ENCODE measurements around the gene L3MBTL4. TPM values are rescaled to one million over a fixed set of nuclear protein-coding genes. Genes with fewer than 3 reads are reported as not detected.

Gene L3MBTL4
- total and polyA plus RNA-seq, 9 of the 15 experiments (the other 6 are each of a cell fraction or from before 2014, with no cell fraction given) = not detected

- TF ChIP-seq MXD1 (CRISPR knock-in tag; IDR thresholded peaks at IDR 0.05; ENCODE audit: borderline replicate concordance, poor library complexity, severe bottlenecking) = no peak
- TF ChIP-seq PURB (CRISPR knock-in tag; IDR thresholded peaks at IDR 0.05; ENCODE audit: low read depth) = no peak
- TF ChIP-seq TBP (optimal IDR thresholded peaks at IDR 0.05; ENCODE audit: low read depth, low read length) = no peak
- no peak for TF ChIP-seq ZFP1 (CRISPR knock-in tag; IDR thresholded peaks at IDR 0.05)
- no peak for TF ChIP-seq NFIC (IDR thresholded peaks at IDR 0.05)
- no peak for TF ChIP-seq ZNF41 (CRISPR knock-in tag; conservative IDR thresholded peaks at IDR 0.05)
- TF ChIP-seq SRSF7 (optimal IDR thresholded peaks at IDR 0.05; ENCODE audit: low read depth, low read length) = no peak
- TF ChIP-seq RCOR1 (IDR thresholded peaks at IDR 0.05; ENCODE audit: borderline replicate concordance in 1 of 2, low read depth in 2 of 2, low read length in 2 of 2) = no peak
- no peaks in the 10 kb centered on the region for H3K27me3 ChIP-seq (ENCODE audit: control insufficient read depth in 2 of 2, insufficient read depth in 2 of 2, low read length in 2 of 2)
- no peak overlapping the region for H3K4me3 ChIP-seq
- H3K4me2 ChIP-seq (ENCODE audit: insufficient read depth, low read length) = no peak overlapping the region
- H4K20me1 ChIP-seq (replicated peaks; ENCODE audit: control insufficient read depth, insufficient read depth, low read length) = no peaks in the 10 kb centered on the region
- no peaks in the 10 kb centered on the region for H3K9me1 ChIP-seq (ENCODE audit: control insufficient read depth, insufficient read depth, low read length)
- H3K79me2 ChIP-seq (ENCODE audit: control insufficient read depth, insufficient read depth, low read length) = no peaks in the 10 kb centered on the region
- H3K9me3 ChIP-seq (replicated peaks; ENCODE audit: control insufficient read depth, insufficient read depth, low read depth, low read length) = peaks cover 2% of the 10 kb centered on the region; the same call in 1 of the 2 replicates
- DNase-seq (ENCODE audit: extremely low read depth in 1 of 4, low spot score in 3 of 4) = no peak
- no peak overlapping the region for H3K27ac ChIP-seq (ENCODE audit: extremely low read depth, low read depth, low read length)
- no peak for ATAC-seq
- BruUV-seq (replicated peaks) = no TSS peak
- FAIRE-seq = no peak
- CTCF ChIA-PET (ENCODE audit: low intra/inter-chr PET ratio) = no interaction called here
- H3K4me1 ChIP-seq (replicated peaks in 1 of 2; ENCODE audit: control insufficient read depth in 2 of 2, insufficient read depth in 2 of 2, low read length in 2 of 2) = no peaks in the 10 kb centered on the region
- no peaks in the 10 kb centered on the region for H3K36me3 ChIP-seq (ENCODE audit: control insufficient read depth, insufficient read depth, low read length)
- POLR2A ChIA-PET = no interaction called here
- no peak overlapping the region for H2AFZ ChIP-seq (ENCODE audit: low read depth, low read length)
- no peak overlapping the region for H3K9ac ChIP-seq (ENCODE audit: insufficient read depth in 1 of 2, low read depth in 2 of 2, low read length in 2 of 2)
- in situ Hi-C loops (cut with MboI) = no loop called here
- intact Hi-C loops (cut with micrococcal nuclease) = loop anchor here (10.0 kb wide), 1 partner anchor 331 kb away; no protein-coding TSS in a partner anchor
- WGBS (ENCODE audit: insufficient coverage, low coverage, missing lambda C conversion rate) = 8% methylated on average over 2 of the region's 2 CpGs
Measured at GRCh38 chr18:6215888-6216287, 198.8 kb downstream of the L3MBTL4 start.

All from K562 (cell line).